Measurements from ENCODE around the gene SNTG2.

Gene SNTG2

DNA sequence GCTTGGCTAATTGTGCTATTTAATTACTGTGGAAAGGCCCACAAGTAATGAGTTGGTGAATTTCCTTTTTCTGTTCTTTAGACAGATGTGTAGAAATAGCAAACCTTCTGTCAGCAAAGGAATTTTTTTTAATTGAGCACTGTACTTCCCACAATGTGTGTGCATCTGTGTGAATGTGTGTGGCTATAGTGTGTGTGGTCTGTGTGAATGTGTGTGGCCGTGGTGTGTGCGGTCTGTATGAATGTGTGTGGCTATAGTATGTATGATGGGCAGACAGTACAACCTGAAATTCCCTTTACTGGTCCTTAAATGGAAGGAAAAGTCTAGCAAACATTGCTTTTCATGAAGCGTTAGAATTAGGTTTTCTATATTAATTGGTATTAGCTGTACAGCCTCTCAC lies 259.1 kb downstream of the SNTG2 start (continued):
- no peak for TF ChIP-seq ZNF8 (CRISPR knock-in tag; IDR thresholded peaks at IDR 0.05)

DNA sequence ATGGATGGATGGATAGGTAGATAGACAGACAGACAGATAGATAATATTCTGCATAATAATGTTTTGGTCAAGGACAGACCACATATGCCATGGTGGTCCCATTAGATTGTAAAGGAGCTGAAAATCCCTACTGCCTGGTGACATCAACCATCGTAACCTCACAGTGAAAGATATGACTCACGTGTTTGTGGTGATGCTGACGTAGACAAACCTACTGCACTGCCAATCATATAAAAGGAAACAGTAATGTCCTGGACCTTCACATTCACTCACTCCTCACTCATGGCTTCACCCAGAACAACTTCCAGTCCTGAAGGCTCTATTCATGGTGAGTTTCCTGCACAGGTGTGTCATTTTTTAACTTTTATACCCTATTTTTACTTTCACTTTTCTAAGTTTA lies 259.7 kb downstream of the SNTG2 start:
- no peak for ATAC-seq
- TF ChIP-seq ZNF70 (CRISPR knock-in tag; IDR thresholded peaks at IDR 0.05) (no peak), ISL1 (CRISPR knock-in tag; IDR thresholded peaks at IDR 0.05) (no peak), ARNTL (CRISPR knock-in tag; IDR thresholded peaks at IDR 0.05; ENCODE audit: borderline replicate concordance, low read depth) (no peak), PPARA (CRISPR knock-in tag; IDR thresholded peaks at IDR 0.05; ENCODE audit: borderline replicate concordance) (no peak), GLIS3 (CRISPR knock-in tag; IDR thresholded peaks at IDR 0.05) (no peak), ZFP30 (CRISPR knock-in tag; IDR thresholded peaks at IDR 0.05) (no peak), TCF4 (CRISPR knock-in tag; IDR thresholded peaks at IDR 0.05; ENCODE audit: borderline replicate concordance) (no peak), ESRRG (CRISPR knock-in tag; IDR thresholded peaks at IDR 0.05) (no peak), BACH2 (CRISPR knock-in tag; IDR thresholded peaks at IDR 0.05; ENCODE audit: borderline replicate concordance) (no peak), ZFP3 (CRISPR knock-in tag; IDR thresholded peaks at IDR 0.05) (no peak), TOX (CRISPR knock-in tag; IDR thresholded peaks at IDR 0.05; ENCODE audit: borderline replicate concordance) (no peak)
- TF ChIP-seq, protein P1, sequence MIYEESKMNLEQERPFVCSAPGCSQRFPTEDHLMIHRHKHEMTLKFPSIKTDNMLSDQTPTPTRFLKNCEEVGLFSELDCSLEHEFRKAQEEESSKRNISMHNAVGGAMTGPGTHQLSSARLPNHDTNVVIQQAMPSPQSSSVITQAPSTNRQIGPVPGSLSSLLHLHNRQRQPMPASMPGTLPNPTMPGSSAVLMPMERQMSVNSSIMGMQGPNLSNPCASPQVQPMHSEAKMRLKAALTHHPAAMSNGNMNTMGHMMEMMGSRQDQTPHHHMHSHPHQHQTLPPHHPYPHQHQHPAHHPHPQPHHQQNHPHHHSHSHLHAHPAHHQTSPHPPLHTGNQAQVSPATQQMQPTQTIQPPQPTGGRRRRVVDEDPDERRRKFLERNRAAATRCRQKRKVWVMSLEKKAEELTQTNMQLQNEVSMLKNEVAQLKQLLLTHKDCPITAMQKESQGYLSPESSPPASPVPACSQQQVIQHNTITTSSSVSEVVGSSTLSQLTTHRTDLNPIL (CRISPR knock-in tag; IDR thresholded peaks at IDR 0.05; ENCODE audit: low read depth) = no peak
- TF ChIP-seq, protein P2, sequence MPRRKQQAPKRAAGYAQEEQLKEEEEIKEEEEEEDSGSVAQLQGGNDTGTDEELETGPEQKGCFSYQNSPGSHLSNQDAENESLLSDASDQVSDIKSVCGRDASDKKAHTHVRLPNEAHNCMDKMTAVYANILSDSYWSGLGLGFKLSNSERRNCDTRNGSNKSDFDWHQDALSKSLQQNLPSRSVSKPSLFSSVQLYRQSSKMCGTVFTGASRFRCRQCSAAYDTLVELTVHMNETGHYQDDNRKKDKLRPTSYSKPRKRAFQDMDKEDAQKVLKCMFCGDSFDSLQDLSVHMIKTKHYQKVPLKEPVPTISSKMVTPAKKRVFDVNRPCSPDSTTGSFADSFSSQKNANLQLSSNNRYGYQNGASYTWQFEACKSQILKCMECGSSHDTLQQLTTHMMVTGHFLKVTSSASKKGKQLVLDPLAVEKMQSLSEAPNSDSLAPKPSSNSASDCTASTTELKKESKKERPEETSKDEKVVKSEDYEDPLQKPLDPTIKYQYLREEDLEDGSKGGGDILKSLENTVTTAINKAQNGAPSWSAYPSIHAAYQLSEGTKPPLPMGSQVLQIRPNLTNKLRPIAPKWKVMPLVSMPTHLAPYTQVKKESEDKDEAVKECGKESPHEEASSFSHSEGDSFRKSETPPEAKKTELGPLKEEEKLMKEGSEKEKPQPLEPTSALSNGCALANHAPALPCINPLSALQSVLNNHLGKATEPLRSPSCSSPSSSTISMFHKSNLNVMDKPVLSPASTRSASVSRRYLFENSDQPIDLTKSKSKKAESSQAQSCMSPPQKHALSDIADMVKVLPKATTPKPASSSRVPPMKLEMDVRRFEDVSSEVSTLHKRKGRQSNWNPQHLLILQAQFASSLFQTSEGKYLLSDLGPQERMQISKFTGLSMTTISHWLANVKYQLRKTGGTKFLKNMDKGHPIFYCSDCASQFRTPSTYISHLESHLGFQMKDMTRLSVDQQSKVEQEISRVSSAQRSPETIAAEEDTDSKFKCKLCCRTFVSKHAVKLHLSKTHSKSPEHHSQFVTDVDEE (CRISPR knock-in tag; IDR thresholded peaks at IDR 0.05) = no peak

DNA sequence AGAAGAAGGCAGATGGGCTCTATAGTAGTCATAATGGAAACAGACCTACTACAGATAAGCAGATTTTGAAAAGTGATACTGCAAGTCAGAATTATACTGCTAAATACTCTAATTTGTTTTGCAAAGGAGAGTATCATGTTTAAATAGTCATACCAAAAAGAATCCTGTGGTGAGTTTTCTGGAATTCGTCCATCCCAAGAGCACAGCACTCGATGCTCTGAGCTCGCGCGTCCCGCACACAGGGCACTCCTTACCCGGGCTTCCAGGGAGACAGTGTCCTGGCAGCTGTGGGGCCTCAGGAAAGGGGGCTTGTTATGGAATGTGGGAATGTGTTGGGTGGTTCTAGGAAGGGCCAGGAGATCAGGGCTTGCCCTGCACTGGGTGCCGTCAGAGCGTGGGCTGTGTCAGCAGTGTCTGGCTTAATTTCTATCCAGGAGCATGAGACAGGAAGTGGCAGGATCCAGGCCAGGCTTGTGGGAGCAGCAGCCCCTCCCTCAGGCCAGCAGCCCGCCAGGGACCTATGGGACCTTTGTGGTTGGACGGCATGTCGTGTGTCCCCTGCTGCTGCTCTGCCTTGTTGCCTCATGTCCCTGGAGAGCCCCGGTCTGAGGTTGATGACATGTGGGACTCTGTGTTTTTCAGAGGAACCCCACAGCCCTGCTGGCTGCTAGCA lies 269.4 kb downstream of the SNTG2 start:
- no peak for ATAC-seq

GRCh38 chr2:1222056-1222455 lies 271.4 kb downstream of the SNTG2 start:
- no peak for TF ChIP-seq ESRRG (CRISPR knock-in tag; IDR thresholded peaks at IDR 0.05)
- no peak for TF ChIP-seq ZFP3 (CRISPR knock-in tag; IDR thresholded peaks at IDR 0.05)
- TF ChIP-seq ZNF565 (CRISPR knock-in tag; conservative IDR thresholded peaks at IDR 0.05; ENCODE audit: low read depth) = no peak
- TF ChIP-seq PATZ1 (CRISPR knock-in tag; IDR thresholded peaks at IDR 0.05; ENCODE audit: borderline replicate concordance) = no peak
- TF ChIP-seq, protein P1 (CRISPR knock-in tag; IDR thresholded peaks at IDR 0.05; ENCODE audit: low read depth) = no peak
- TF ChIP-seq CSDC2 (CRISPR knock-in tag; IDR thresholded peaks at IDR 0.05) = no peak
- TF ChIP-seq ARNTL (CRISPR knock-in tag; IDR thresholded peaks at IDR 0.05; ENCODE audit: borderline replicate concordance, low read depth) = no peak
- TF ChIP-seq ZNF8 (CRISPR knock-in tag; IDR thresholded peaks at IDR 0.05) = no peak
- TF ChIP-seq ZNF70 (CRISPR knock-in tag; IDR thresholded peaks at IDR 0.05) = no peak
- TF ChIP-seq OSR1 (CRISPR knock-in tag; IDR thresholded peaks at IDR 0.05) = no peak
- TF ChIP-seq POU6F1 (CRISPR knock-in tag; IDR thresholded peaks at IDR 0.05; ENCODE audit: borderline replicate concordance, low read depth) = no peak
- no peak for TF ChIP-seq ZFP30 (CRISPR knock-in tag; IDR thresholded peaks at IDR 0.05)
- TF ChIP-seq TCF4 (CRISPR knock-in tag; IDR thresholded peaks at IDR 0.05; ENCODE audit: borderline replicate concordance) = no peak
- no peak for TF ChIP-seq ISL1 (CRISPR knock-in tag; IDR thresholded peaks at IDR 0.05)
- no peak for TF ChIP-seq RARB (CRISPR knock-in tag; IDR thresholded peaks at IDR 0.05)
- TF ChIP-seq GLIS3 (CRISPR knock-in tag; IDR thresholded peaks at IDR 0.05) = no peak
- TF ChIP-seq SNAI2 (CRISPR knock-in tag; IDR thresholded peaks at IDR 0.05) = no peak
- no peak for TF ChIP-seq ZC3H10 (CRISPR knock-in tag; IDR thresholded peaks at IDR 0.05)
- TF ChIP-seq TOX (CRISPR knock-in tag; IDR thresholded peaks at IDR 0.05; ENCODE audit: borderline replicate concordance) = no peak
- no peak for TF ChIP-seq BACH2 (CRISPR knock-in tag; IDR thresholded peaks at IDR 0.05; ENCODE audit: borderline replicate concordance)

More for the DNA sequence above, 269.4 kb downstream of the SNTG2 start:
- no peak for TF ChIP-seq ZNF565 (CRISPR knock-in tag; conservative IDR thresholded peaks at IDR 0.05; ENCODE audit: low read depth)
- TF ChIP-seq TOX (CRISPR knock-in tag; IDR thresholded peaks at IDR 0.05; ENCODE audit: borderline replicate concordance) = no peak
- no peak for TF ChIP-seq OSR1 (CRISPR knock-in tag; IDR thresholded peaks at IDR 0.05)
- no peak for TF ChIP-seq RARB (CRISPR knock-in tag; IDR thresholded peaks at IDR 0.05)
- no peak for TF ChIP-seq ZNF70 (CRISPR knock-in tag; IDR thresholded peaks at IDR 0.05)
- no peak for TF ChIP-seq PPARA (CRISPR knock-in tag; IDR thresholded peaks at IDR 0.05; ENCODE audit: borderline replicate concordance)
- no peak for TF ChIP-seq ARNTL (CRISPR knock-in tag; IDR thresholded peaks at IDR 0.05; ENCODE audit: borderline replicate concordance, low read depth)
- TF ChIP-seq TCF4 (CRISPR knock-in tag; IDR thresholded peaks at IDR 0.05; ENCODE audit: borderline replicate concordance) = no peak
- TF ChIP-seq, protein P1 (CRISPR knock-in tag; IDR thresholded peaks at IDR 0.05; ENCODE audit: low read depth) = no peak
- TF ChIP-seq ISL1 (CRISPR knock-in tag; IDR thresholded peaks at IDR 0.05) = no peak
- TF ChIP-seq ESRRG (CRISPR knock-in tag; IDR thresholded peaks at IDR 0.05) = no peak

More at GRCh38 chr2:1222056-1222455, 271.4 kb downstream of the SNTG2 start:
- no peak for ATAC-seq
